Ascending aorta (tissue), 2 donors: ENCODE data around the gene MLN. TPM values are rescaled to one million over a fixed set of nuclear protein-coding genes. Genes with fewer than 3 reads are reported as not detected.

Source experiments
- DNase-seq, 2 donors: peaks; one replicate each; pipeline ENCODE4 v3.0.0-alpha.2; 2019; ENCODE audit warnings: low spot score in 2 of 2
- H3K27ac ChIP-seq, 2 donors: fragments of 200-600 bp; sonication (generic); one replicate each; pipeline ENCODE4 v1.5.1; 2016 to 2017; ENCODE audit warnings: mild to moderate bottlenecking in 1 of 2
- H3K27me3 ChIP-seq: fragments of 200-600 bp; sonication (generic); one replicate; pipeline ENCODE4 v1.5.1; 2017
- H3K36me3 ChIP-seq, 2 donors: fragments of 200-600 bp; sonication (generic); one replicate each; pipeline ENCODE4 v1.5.1; 2016
- H3K4me1 ChIP-seq, 2 donors: fragments of 200-600 bp; sonication (generic); one replicate each; pipeline ENCODE4 v1.5.1; 2016 to 2017; ENCODE audit warnings: mild to moderate bottlenecking in 1 of 2
- H3K4me3 ChIP-seq, 2 donors: fragments of 200-600 bp; sonication (generic); one replicate each; pipeline ENCODE4 v1.5.1; 2016 to 2017; ENCODE audit warnings: mild to moderate bottlenecking in 1 of 2
- H3K9me3 ChIP-seq, 2 donors: fragments of 200-600 bp; sonication (generic); one replicate each; pipeline ENCODE4 v1.5.1; 2016
- intact Hi-C: fragments of 100-400 bp; cut with DNase I; formaldehyde crosslinking; loops from one replicate; pipeline ENCODE4 v1.15.1; 2023
- total RNA-seq: library from RNA; depleted of rRNA; stranded (reverse); fragments of >200 nt; gene quantifications from one replicate; pipeline ENCODE4 v1.1.0, GENCODE V29; 2016
- TF ChIP-seq, protein P1 (sequence below), 3 experiments: fragments of 200-600 bp in 2 of 3; fragments of 450-650 bp in 1 of 3; sonication (generic) in 2 of 3; IDR thresholded peaks; one replicate each; pipeline ENCODE4 v1.5.1; 2016 to 2019; ENCODE audit warnings: antibody characterized with exemption in 3 of 3, mild to moderate bottlenecking in 1 of 3, moderate library complexity in 1 of 3

The MLN gene
- total RNA-seq, 1 donor from 2014 or later = not detected

DNA sequence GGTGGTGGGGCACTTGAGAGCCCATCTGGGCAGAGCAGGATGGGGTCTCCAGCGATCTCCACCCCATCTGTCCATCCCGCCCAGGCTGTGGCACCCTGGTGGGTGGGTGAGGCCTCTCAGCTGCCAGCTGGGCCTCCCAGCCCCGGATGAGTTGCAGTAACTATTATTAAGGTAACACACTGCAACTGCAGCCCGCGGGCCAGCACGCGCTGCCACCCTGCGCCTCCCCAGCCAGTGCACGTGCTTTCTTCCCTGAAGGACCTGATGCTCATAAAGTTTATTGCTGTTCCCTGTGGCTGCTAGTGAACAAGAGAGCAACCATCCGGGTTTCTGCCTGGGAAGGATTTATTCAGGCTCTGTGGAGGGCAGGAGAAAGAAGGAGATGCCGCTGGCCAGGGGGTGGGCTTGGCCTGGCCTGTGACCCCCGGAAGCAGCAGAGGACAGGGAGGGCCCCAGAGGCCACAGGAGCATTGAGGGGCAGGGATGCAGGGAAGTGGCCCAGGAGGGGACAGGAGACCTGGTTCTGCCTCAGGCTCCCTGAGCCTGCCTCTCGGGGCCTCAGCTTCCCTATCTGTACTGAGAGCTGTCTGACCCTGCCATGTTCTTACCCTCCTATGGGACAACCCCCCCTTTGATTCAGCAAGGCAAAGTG lies 58.8 kb downstream of the MLN start:
- H3K27me3 ChIP-seq = no peaks in the 10 kb centered on the region
- intact Hi-C loops = loop anchor here (2.0 kb wide), 2 partner anchors 26 to 410 kb away; no protein-coding TSS in a partner anchor
- H3K4me3 ChIP-seq = no peak overlapping the region
- no peak overlapping the region for H3K27ac ChIP-seq
- H3K9me3 ChIP-seq = no peaks in the 10 kb centered on the region
- TF ChIP-seq, protein P1, sequence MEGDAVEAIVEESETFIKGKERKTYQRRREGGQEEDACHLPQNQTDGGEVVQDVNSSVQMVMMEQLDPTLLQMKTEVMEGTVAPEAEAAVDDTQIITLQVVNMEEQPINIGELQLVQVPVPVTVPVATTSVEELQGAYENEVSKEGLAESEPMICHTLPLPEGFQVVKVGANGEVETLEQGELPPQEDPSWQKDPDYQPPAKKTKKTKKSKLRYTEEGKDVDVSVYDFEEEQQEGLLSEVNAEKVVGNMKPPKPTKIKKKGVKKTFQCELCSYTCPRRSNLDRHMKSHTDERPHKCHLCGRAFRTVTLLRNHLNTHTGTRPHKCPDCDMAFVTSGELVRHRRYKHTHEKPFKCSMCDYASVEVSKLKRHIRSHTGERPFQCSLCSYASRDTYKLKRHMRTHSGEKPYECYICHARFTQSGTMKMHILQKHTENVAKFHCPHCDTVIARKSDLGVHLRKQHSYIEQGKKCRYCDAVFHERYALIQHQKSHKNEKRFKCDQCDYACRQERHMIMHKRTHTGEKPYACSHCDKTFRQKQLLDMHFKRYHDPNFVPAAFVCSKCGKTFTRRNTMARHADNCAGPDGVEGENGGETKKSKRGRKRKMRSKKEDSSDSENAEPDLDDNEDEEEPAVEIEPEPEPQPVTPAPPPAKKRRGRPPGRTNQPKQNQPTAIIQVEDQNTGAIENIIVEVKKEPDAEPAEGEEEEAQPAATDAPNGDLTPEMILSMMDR (IDR thresholded peaks at IDR 0.05) = no peak
- H3K4me1 ChIP-seq = no peaks in the 10 kb centered on the region
- no peaks in the 10 kb centered on the region for H3K36me3 ChIP-seq
- DNase-seq = no peak

Other genes with a start within 250 kb of the MLN start
- gene BAK1, start 223.7 kb downstream of the MLN start, total RNA-seq = 8.7 TPM
- 43.0 TPM for gene ITPR3, start 182.7 kb downstream of the MLN start, total RNA-seq
- gene UQCC2, start 92.3 kb downstream of the MLN start, total RNA-seq = 2.6 TPM
- not detected for gene IP6K3, start 57.1 kb downstream of the MLN start, total RNA-seq
- gene LEMD2, start 14.9 kb downstream of the MLN start, total RNA-seq = 104 TPM